Mesodermal cell (in vitro differentiated cells): ENCODE data around the gene ABCB8.

Experiments used
- H3K27ac ChIP-seq: 2 replicates; pipeline ENCODE4 v1.7.0; 2013; ENCODE audit warnings: mild to moderate bottlenecking, low read depth, low read length, moderate library complexity; ENCODE audit not compliant: severe bottlenecking
- H3K36me3 ChIP-seq: 2 replicates; pipeline ENCODE4 v1.7.1; 2013; ENCODE audit warnings: mild to moderate bottlenecking, low read length, moderate library complexity; ENCODE audit not compliant: control insufficient read depth, insufficient read depth
- H3K4me1 ChIP-seq: one replicate; pipeline ENCODE4 v1.7.1; 2013; ENCODE audit warnings: mild to moderate bottlenecking, low read length; ENCODE audit not compliant: insufficient read depth, control insufficient read depth, poor library complexity, severe bottlenecking
- H3K4me3 ChIP-seq: 2 replicates; pipeline ENCODE4 v1.7.0; 2013; ENCODE audit warnings: low read length, control low read depth, mild to moderate bottlenecking; ENCODE audit not compliant: insufficient read depth, poor library complexity, severe bottlenecking; ENCODE audit errors: extremely low read depth
- H3K9me3 ChIP-seq: 2 replicates; pipeline ENCODE4 v1.7.1; 2013; ENCODE audit warnings: mild to moderate bottlenecking, low read length, moderate library complexity; ENCODE audit not compliant: control insufficient read depth
- WGBS, 2 experiments: methylation state at CpG; one replicate each; pipeline ENCODE4 v1.1.5; 2013; ENCODE audit warnings: missing lambda C conversion rate in 2 of 2; ENCODE audit not compliant: insufficient coverage in 2 of 2; 5-methylcytosine and 5-hydroxymethylcytosine counted together

The ABCB8 gene

GRCh38 chr7:151047976-151048815 lies 19.9 kb downstream of the ABCB8 start, which contains the start of gene ASIC3:
Gene ASIC3, plus strand, starts transcription at chr7:151048531. Its CDS starts 355 bp downstream, at chr7:151048886.
- Histone ChIP-seq H3K4me1 (no peaks in the 10 kb centered on the region), H3K36me3 (no peaks in the 10 kb centered on the region), H3K9me3 (no peaks in the 10 kb centered on the region), H3K4me3 (no peak within 1 kb of the TSS), H3K27ac (no peak within 1 kb of the TSS)
- 87 to 91% methylated on average over 20 of the region's 22 CpGs for WGBS, 2 experiments

GRCh38 chr7:151048911-151049463 lies 20.7 kb downstream of the ABCB8 start:
- Histone ChIP-seq H3K4me1 (no peaks in the 10 kb centered on the region), H3K27ac (no peak overlapping the region), H3K36me3 (peaks cover 3% of the 10 kb centered on the region), H3K9me3 (no peaks in the 10 kb centered on the region), H3K4me3 (no peak overlapping the region)
- WGBS, 2 experiments: 93 to 94% methylated on average over 34 to 38 of the region's 38 CpGs

GRCh38 chr7:151051108-151051507 lies 22.9 kb downstream of the ABCB8 start:
- Histone ChIP-seq H3K27ac (no peak overlapping the region), H3K4me3 (no peak overlapping the region), H3K4me1 (no peaks in the 10 kb centered on the region), H3K36me3 (peaks cover 7% of the 10 kb centered on the region), H3K9me3 (no peaks in the 10 kb centered on the region)
- WGBS, 2 experiments: 2 to 5% methylated on average over 31 to 35 of the region's 50 CpGs

- Histone ChIP-seq H3K9me3 (no peaks in the 10 kb centered on the region), H3K27ac (no peak overlapping the region), H3K4me1 (peaks cover 4% of the 10 kb centered on the region), H3K36me3 (peaks cover 7% of the 10 kb centered on the region), H3K4me3 (no peak overlapping the region)
- WGBS, 2 experiments: 60 to 100% methylated on average over 1 of the region's 4 CpGs
These were observed 24.8 kb downstream of the ABCB8 start for GRCh38 chr7:151053096-151053495.

- Histone ChIP-seq H3K9me3 (no peaks in the 10 kb centered on the region), H3K27ac (no peak overlapping the region), H3K36me3 (peaks cover 7% of the 10 kb centered on the region), H3K4me1 (peaks cover 9% of the 10 kb centered on the region), H3K4me3 (no peak overlapping the region)
- 93 to 94% methylated on average over 3 to 8 of the region's 8 CpGs for WGBS, 2 experiments
These were observed 25.5 kb downstream of the ABCB8 start for GRCh38 chr7:151053751-151054150.

GRCh38 chr7:151056283-151056665 lies 28.0 kb downstream of the ABCB8 start:
- no peak overlapping the region for H3K4me3 ChIP-seq
- no peaks in the 10 kb centered on the region for H3K9me3 ChIP-seq
- peaks cover 20% of the 10 kb centered on the region for H3K4me1 ChIP-seq
- WGBS, 2 experiments: 94 to 100% methylated on average over 2 to 4 of the region's 6 CpGs
- peaks cover 7% of the 10 kb centered on the region for H3K36me3 ChIP-seq
- H3K27ac ChIP-seq: no peak overlapping the region

GRCh38 chr7:151056666-151057505 lies 28.6 kb downstream of the ABCB8 start:
- H3K4me1 ChIP-seq: peaks cover 26% of the 10 kb centered on the region
- 31 to 37% methylated on average over 20 to 29 of the region's 29 CpGs for whole genome bisulfite sequencing, 2 experiments
- H3K36me3 ChIP-seq: peaks cover 12% of the 10 kb centered on the region
- H3K27ac ChIP-seq: no peak overlapping the region
- no peaks in the 10 kb centered on the region for H3K9me3 ChIP-seq
- peak overlapping the region; percentile 85 for H3K4me3 ChIP-seq

- Histone ChIP-seq H3K9me3 (no peaks in the 10 kb centered on the region), H3K27ac (peak within 1 kb of the TSS; percentile 96), H3K4me1 (peaks cover 32% of the 10 kb centered on the region), H3K36me3 (peaks cover 13% of the 10 kb centered on the region), H3K4me3 (peak within 1 kb of the TSS; percentile 85)
- 0 to 1% methylated on average over 24 to 30 of the region's 30 CpGs for WGBS, 2 experiments
These were observed 29.3 kb downstream of the ABCB8 start, which contains the start of gene CDK5 for GRCh38 chr7:151057506-151057988. Gene CDK5, minus strand, starts transcription at chr7:151057897. Its CDS starts 49 bp downstream, at chr7:151057848.

- peak overlapping the region; percentile 96 for H3K27ac ChIP-seq
- peak overlapping the region; percentile 85 for H3K4me3 ChIP-seq
- 5 to 6% methylated on average over 34 to 36 of the region's 46 CpGs for WGBS, 2 experiments
- H3K4me1 ChIP-seq: peaks cover 32% of the 10 kb centered on the region
- H3K36me3 ChIP-seq: peaks cover 13% of the 10 kb centered on the region
- H3K9me3 ChIP-seq: no peaks in the 10 kb centered on the region
These were observed 29.9 kb downstream of the ABCB8 start for GRCh38 chr7:151057989-151058780.
